GM21390 (cell line): ENCODE measurements around the gene FCHO1.
A peak's percentile ranks its signal among the peaks of the same experiment; 100 is the strongest.

Source experiments
- ATAC-seq: cut with Tn5 transposase; IDR thresholded peaks from one replicate; pipeline ENCODE4 v1.9.1; 2021; ENCODE audit not compliant: unreplicated experiment

Gene FCHO1

DNA sequence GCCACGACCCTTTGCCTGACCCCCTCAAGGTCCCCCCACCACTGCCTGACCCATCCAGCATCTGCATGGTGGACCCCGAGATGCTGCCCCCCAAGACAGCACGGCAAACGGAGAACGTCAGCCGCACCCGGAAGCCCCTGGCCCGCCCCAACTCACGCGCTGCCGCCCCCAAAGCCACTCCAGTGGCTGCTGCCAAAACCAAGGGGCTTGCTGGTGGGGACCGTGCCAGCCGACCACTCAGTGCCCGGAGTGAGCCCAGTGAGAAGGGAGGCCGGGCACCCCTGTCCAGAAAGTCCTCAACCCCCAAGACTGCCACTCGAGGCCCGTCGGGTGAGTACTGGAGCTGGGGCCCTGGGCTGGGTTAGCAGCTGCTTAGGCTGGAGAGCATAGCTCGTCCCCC is 23.4 kb upstream of the FCHO1 start:
- no peak for ATAC-seq

DNA sequence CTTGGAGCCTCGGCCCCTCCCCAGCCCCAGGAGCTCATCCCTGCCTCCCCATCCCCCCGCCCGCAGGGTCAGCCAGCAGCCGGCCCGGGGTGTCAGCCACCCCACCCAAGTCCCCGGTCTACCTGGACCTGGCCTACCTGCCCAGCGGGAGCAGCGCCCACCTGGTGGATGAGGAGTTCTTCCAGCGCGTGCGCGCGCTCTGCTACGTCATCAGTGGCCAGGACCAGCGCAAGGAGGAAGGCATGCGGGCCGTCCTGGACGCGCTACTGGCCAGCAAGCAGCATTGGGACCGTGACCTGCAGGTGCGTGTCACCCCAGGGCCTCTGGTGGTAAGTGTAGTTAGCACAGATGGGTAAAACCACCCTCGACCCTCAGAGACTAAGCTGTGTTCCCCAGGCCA is 18.1 kb upstream of the FCHO1 start:
- no peak for ATAC-seq

DNA sequence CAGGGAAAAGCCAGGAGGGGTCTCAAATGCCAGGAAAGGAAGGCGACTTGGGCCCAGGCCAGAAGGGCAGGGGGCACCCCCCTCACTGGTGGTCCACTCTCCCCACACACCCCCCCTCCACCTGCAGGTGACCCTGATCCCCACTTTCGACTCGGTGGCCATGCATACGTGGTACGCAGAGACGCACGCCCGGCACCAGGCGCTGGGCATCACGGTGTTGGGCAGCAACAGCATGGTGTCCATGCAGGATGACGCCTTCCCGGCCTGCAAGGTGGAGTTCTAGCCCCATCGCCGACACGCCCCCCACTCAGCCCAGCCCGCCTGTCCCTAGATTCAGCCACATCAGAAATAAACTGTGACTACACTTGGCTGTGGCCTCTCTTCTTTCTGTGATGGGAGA is 17.1 kb upstream of the FCHO1 start:
- no peak for ATAC-seq

DNA sequence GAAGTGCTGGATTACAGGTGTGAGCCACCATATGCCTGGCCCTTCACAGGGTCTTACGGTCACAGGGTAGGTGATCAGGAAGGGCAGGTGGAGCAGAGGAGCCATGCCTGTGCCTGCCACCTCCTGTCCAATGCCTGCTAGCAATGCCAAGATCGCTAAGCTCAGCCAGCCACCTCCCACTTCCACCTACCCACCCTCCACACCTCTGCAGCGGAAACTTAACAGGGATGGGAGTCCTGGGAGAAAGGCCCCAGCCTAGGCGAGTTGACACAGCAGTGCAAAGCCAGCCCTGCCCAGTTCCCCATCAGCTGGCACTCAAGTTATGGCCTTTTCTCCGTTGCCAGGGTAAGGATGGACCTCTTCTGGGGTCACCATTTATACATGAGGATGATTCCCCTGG is 15.9 kb upstream of the FCHO1 start:
- no peak for ATAC-seq

- no peak for ATAC-seq
Measured at GRCh38 chr19:17737690-17738153, 13.6 kb upstream of the FCHO1 start.

GRCh38 chr19:17739121-17739875 is 12.0 kb upstream of the FCHO1 start:
- ATAC-seq = no peak

DNA sequence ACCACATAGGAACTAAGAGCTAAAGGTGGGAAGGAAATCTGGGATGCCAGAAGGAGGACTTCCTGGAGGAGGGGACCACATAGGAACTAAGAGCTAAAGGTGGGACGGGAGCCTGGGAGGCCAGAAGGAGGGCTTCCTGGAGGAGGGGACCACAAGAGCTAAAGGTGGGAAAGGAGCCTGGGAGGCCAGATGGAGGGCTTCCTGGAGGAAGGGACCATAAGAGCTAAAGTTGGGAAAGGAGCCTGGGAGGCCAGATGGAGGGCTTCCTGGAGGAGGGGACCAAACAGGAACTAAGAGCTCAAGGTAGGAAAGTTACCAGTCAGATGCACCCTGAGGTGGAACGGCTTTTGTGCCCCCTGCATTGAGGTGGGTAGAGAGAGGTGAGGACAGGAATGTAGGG is 9.8 kb upstream of the FCHO1 start:
- ATAC-seq = no peak

- ATAC-seq = no peak
Measured at GRCh38 chr19:17743874-17744580, 7.2 kb upstream of the FCHO1 start.

- peak; percentile 47 for ATAC-seq
Measured at GRCh38 chr19:17747205-17748098, 3.8 kb upstream of the FCHO1 start.

DNA sequence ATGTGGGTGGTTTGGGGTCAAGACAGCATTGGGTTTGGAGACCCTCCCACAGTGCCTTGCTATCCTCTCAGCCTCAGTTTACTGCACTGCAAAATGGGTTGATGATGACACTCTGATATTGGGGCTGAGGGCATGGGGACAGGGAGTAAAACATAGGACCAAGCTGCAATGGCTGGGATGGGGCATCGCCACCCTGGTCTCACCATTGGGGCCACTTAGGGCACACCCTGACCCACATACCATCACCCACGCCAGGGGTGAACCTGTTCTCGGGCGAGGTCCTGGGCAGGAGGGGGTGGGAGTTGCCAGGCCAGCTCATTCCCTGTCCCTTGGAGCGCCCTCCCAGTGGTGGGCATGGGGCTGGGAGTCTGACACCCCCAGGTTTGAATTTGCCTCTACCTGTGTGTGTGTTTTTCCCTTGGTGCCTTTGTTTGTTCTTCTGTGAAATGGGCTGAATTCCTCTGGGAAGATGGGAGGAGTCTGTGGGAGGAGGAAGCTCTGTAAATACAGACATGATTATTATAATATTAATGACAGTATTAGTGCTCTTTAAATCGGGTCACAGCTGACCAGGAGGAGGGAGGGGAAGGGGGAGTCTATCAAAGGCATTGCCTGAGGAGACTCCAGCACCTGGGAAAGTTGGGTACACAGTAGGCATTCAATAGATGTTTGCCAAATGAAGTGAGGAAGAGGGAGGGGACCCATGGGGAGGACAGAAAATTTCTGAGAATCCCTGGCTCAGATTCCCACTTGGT is 2.2 kb upstream of the FCHO1 start:
- no peak for ATAC-seq

- ATAC-seq = no peak
Measured at GRCh38 chr19:17749912-17750317, 1.4 kb upstream of the FCHO1 start.

DNA sequence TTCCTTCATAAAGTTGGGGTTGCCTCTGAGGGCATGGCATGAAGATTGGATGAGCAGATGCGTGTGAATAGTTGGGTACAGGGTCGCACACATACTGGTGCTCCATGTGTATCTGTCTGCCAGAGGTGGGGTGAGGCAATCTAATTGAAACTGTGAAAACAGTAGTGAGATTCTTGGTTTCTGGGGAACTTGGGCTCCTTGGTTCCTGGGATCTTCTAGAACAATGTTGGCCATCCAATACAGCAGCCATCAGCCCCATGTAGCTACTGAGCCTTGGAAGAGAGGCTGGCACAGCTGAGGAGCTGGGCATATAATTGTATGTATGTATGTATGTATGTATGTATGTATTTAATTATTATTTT is 616 bp downstream of the FCHO1 start:
- no peak for ATAC-seq

DNA sequence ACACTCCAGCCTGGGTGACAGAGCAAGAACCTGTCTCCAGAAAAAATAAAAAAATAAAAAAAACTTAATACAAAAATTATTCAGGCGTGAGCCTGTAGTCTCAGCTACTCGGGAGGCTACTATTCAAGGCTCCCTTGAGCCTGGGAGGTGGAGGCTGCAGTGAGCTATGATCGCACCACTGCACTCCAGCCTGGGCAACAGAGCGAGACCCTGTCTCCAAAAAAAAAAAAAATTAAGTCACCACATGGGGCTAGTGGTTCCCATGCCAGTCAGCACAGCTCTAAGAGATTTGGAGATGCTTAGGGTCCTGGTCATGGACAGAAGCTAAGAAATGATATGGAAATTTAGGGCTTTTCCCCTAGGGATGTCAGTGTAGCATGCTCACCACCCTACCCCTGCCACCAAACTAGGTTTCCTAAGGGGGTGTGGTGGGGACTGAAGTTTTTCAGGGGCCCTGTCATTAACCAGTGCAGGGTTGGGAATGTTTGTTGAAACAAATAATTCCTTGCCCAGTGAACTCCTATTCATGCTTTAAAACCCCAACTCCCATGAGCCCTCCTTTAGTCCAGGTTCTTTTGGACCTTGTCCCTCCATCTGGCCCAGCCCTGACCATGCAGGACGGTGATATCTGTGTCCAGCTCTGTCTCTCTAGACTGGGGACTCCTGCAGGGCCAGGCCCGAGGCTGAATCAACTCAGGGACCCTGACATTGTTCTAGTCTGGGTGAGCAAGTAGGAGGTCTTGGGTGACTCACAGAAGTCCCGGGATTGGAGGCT is 1.8 kb downstream of the FCHO1 start:
- ATAC-seq = no peak

- no peak for ATAC-seq
Measured at GRCh38 chr19:17753976-17754375, 2.7 kb downstream of the FCHO1 start.

GRCh38 chr19:17754634-17755442 is 3.6 kb downstream of the FCHO1 start:
- peak; percentile 40 for ATAC-seq

DNA sequence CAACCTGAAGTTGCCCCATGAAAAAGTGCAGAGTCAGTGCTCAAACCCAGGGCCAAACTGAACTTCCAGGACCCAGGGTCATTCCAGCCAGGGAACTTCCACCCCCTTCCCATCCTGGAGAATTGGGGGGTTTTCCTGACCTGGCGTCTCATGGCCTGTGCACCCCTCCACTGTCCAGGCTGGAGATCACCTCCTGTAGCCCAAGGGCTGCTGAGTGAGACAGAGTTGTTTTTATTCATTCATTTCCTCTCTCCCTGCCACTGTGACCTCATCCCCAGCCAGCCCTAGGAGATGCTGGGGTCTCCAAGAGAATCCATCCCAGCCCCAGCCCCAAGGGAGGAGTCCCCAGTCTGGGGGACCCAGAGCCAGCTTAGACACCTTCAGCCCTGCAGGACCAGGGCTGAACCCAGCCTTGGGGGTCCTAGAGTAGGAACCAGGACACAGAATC is 4.2 kb downstream of the FCHO1 start:
- ATAC-seq = no peak

GRCh38 chr19:17755977-17756670 is 4.8 kb downstream of the FCHO1 start:
- no peak for ATAC-seq

DNA sequence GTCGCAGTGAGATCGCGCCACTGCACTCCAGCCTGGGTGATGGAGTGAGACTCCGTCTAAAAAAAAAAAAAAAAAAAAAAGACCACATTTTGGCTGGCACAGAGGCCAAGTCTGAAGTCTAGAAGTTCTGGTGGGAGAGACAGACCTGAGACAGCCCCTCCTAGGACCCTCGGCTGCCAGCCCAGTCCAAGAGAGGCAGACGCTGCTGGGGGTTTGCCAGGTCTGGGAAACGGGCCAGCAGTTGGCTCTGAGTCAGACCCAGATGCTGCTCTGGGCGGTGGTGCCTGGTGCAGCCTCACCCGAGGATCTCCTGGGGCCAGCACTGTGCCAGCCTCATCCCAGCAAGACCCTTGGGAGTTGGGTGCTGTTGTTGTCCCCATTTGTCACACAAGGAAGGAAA is 5.8 kb downstream of the FCHO1 start:
- ATAC-seq = no peak

DNA sequence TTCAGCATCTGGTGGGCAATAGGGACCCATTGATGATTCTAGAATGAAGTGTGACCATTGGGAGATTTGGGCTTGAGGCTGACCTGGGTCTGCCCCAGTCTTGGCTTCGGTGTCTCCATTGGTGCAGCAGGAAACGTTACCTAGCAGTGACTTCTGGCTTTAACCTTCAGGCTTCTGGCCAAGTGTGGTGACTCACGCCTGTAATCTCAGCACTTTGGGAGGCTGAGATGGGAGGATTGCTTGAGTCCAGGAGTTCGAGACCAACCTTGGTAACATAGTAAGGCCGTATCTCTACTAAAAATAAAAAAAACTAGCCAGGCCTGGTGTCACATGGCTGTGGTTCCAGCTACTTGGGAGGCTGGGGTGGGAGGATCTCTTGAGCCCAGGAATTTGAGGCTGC is 7.2 kb downstream of the FCHO1 start:
- no peak for ATAC-seq
